ENCODE measurements around the gene KIAA1614.

DNA sequence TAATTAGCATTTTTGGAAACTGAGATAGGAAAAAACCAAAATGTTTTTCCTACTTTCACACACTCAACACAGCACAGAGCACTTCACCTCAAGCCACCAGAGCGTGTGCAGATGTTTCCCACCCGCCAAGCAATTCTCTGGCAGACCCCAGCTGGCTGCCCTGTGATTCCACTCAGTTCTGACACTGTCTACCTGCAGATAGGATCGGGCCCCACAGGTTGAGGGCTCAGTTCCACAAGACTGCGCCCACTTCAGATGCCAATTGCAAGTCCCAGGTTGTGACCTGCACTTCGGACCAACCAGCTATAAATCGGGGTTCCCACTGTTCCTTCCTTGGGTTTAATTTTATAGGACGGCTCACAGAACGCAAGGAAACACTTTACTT, 9.9 kb downstream of the KIAA1614 start:
- no peak for TF ChIP-seq POLR2AphosphoS5 (IDR thresholded peaks at IDR 0.05; ENCODE audit: borderline replicate concordance, low read depth, low read length)
- TF ChIP-seq FOXP2 (optimal IDR thresholded peaks at IDR 0.05; ENCODE audit: control extremely low read depth, extremely low read length, insufficient read depth), result no peak
- TF ChIP-seq EZH2 (IDR thresholded peaks at IDR 0.05), result no peak
